AG04450 (cell line): Measurements from ENCODE around the gene PGM5. TPM values are rescaled to one million over a fixed set of nuclear protein-coding genes. Genes with fewer than 3 reads are reported as not detected.

ENCODE experiments used
- CTCF ChIA-PET: fragments of 300-600, 350-600 bp; formaldehyde crosslinking; extraction: SDS; loops from one replicate; lab custom pipeline; 2022; ENCODE audit warnings: antibody characterized with exemption, inconsistent platforms; lab: Charles Lee
- POLR2A ChIA-PET: fragments of 350-600 bp; formaldehyde crosslinking; extraction: SDS; loops from one replicate; lab custom pipeline; 2021; ENCODE audit warnings: antibody characterized with exemption, inconsistent platforms; lab: Yijun Ruan, JAX
- DNase-seq: peaks from one replicate; pipeline ENCODE4 v3.0.0-alpha.2; 2011; ENCODE audit warnings: low read depth, low spot score
- H3K27ac ChIP-seq: one replicate; pipeline ENCODE4 v1.5.1; 2012; ENCODE audit warnings: low read depth, low read length, control low read depth
- H3K27me3 ChIP-seq: one replicate; pipeline ENCODE4 v1.6.0; 2012; ENCODE audit warnings: low read length; ENCODE audit not compliant: control insufficient read depth, insufficient read depth
- H3K4me3 ChIP-seq: 2 replicates; pipeline ENCODE4 v1.5.1; 2011; ENCODE audit warnings: mild to moderate bottlenecking, low read depth, low read length, control low read depth
- H3K9me3 ChIP-seq: 2 replicates; pipeline ENCODE4 v1.5.1; 2012; ENCODE audit warnings: low read length; ENCODE audit not compliant: control insufficient read depth, insufficient read depth
- CTCF ChIP-seq: IDR thresholded peaks from 2 replicates; pipeline ENCODE4 v1.5.1; 2011; ENCODE audit warnings: low read depth, low read length, control low read depth, inconsistent platforms
- polyA plus RNA-seq: library from polyadenylated mRNA; depleted of rRNA; stranded (reverse); fragments of >200 nt; gene quantifications from 2 replicates; pipeline ENCODE4 v1.2.3, GENCODE V29; 2011

Gene PGM5
- polyA plus RNA-seq, 1 experiment = 5.9 TPM

GRCh38 chr9:68523367-68523936 is 167.0 kb downstream of the PGM5 start:
- Histone ChIP-seq H3K9me3 (no peaks in the 10 kb centered on the region), H3K27ac (no peak overlapping the region), H3K27me3 (no peaks in the 10 kb centered on the region), H3K4me3 (no peak overlapping the region)
- TF ChIP-seq CTCF = no peak
- ChIA-PET CTCF (no interaction called here), POLR2A (no interaction called here)
- no peak for DNase-seq

- Histone ChIP-seq H3K4me3 (no peak overlapping the region), H3K9me3 (no peaks in the 10 kb centered on the region), H3K27me3 (no peaks in the 10 kb centered on the region), H3K27ac (no peak overlapping the region)
- DNase-seq = no peak
- no peak for TF ChIP-seq CTCF
- POLR2A ChIA-PET = no interaction called here
- CTCF ChIA-PET = no interaction called here
Observed at GRCh38 chr9:68530618-68531017, 174.2 kb downstream of the PGM5 start.

DNA sequence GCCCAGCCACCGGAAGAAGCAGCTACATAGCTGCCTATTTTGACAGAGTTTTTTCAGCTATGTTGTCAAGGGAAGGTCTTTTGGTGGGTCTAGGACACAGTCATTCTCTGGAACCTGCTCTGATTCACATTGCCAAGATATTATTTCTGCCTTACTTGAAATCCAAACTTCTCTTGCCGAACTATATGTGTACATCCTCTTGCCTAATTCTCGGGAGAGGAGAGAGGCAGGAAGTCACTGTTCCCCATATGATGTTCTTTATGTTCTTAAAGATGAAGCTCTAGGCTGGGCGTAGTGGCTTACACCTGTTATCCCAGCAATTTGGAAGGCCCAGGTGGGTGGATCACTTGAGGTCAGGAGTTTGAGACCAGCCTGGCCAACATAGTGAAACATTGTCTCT is 175.7 kb downstream of the PGM5 start:
- H3K4me3 ChIP-seq = no peak overlapping the region
- POLR2A ChIA-PET = no interaction called here
- H3K27me3 ChIP-seq = no peaks in the 10 kb centered on the region
- no peak for DNase-seq
- TF ChIP-seq CTCF = no peak
- no peaks in the 10 kb centered on the region for H3K9me3 ChIP-seq
- H3K27ac ChIP-seq = no peak overlapping the region
- CTCF ChIA-PET = no interaction called here

DNA sequence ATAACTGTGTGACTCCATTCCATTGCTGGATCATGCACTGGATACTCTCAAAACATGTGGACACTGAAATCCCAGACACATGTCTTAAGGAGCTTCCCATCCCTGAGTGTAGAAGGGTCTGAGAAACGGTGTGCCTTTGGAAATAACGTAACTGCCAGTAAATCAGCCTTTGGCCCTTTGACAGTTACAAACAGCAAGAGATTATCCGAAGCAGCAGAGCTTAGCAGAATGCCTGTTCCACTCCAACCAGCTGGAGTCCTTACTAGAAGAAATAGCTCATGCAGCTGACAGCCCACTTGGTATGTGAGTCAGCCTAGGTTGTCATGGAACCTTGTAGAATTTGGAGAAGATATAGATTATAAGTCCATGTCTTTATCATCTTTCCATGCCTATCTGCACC is 177.3 kb downstream of the PGM5 start:
- Histone ChIP-seq H3K27me3 (no peaks in the 10 kb centered on the region), H3K4me3 (no peak overlapping the region), H3K9me3 (no peaks in the 10 kb centered on the region), H3K27ac (no peak overlapping the region)
- CTCF ChIA-PET = no interaction called here
- POLR2A ChIA-PET = no interaction called here
- TF ChIP-seq CTCF = no peak
- no peak for DNase-seq

- POLR2A ChIA-PET = no interaction called here
- H3K27me3 ChIP-seq = no peaks in the 10 kb centered on the region
- no peak for TF ChIP-seq CTCF
- H3K27ac ChIP-seq = no peak overlapping the region
- no peak for DNase-seq
- CTCF ChIA-PET = no interaction called here
- H3K9me3 ChIP-seq = no peaks in the 10 kb centered on the region
- H3K4me3 ChIP-seq = no peak overlapping the region
Observed at GRCh38 chr9:68536876-68537615, 180.6 kb downstream of the PGM5 start.
